HG03354 (cell line): ENCODE results near the gene SHFL.
A peak's percentile ranks its signal among the peaks of the same experiment; 100 is the strongest.

Source experiments
- ATAC-seq: cut with Tn5 transposase; IDR thresholded peaks from one replicate; pipeline ENCODE4 v1.9.1; 2021; ENCODE audit warnings: mild to moderate bottlenecking; ENCODE audit not compliant: unreplicated experiment, poor library complexity, severe bottlenecking

The SHFL gene

GRCh38 chr19:10086591-10087192 lies 575 bp downstream of the SHFL start:
- ATAC-seq, result no peak

GRCh38 chr19:10087296-10088061 lies 1.4 kb downstream of the SHFL start:
- ATAC-seq, result no peak

GRCh38 chr19:10088949-10089554 lies 2.9 kb downstream of the SHFL start:
- no peak for ATAC-seq

- no peak for ATAC-seq
Observed at GRCh38 chr19:10089801-10090375, 3.8 kb downstream of the SHFL start.

- ATAC-seq, result no peak
Observed at GRCh38 chr19:10091370-10091687, 5.2 kb downstream of the SHFL start.

- no peak for ATAC-seq
Observed at GRCh38 chr19:10091895-10092641, 6.0 kb downstream of the SHFL start.

GRCh38 chr19:10092648-10093294 lies 6.7 kb downstream of the SHFL start:
- no peak for ATAC-seq

GRCh38 chr19:10093295-10094186 lies 7.4 kb downstream of the SHFL start:
- ATAC-seq, result no peak

GRCh38 chr19:10095622-10095947 lies 9.5 kb downstream of the SHFL start:
- ATAC-seq, result no peak

GRCh38 chr19:10095948-10096614 lies 10.0 kb downstream of the SHFL start:
- peak; percentile 67 for ATAC-seq

- no peak for ATAC-seq
Observed at GRCh38 chr19:10096615-10096963, 10.5 kb downstream of the SHFL start.

- no peak for ATAC-seq
Observed at GRCh38 chr19:10100163-10100785, 14.2 kb downstream of the SHFL start.

GRCh38 chr19:10102787-10103236 lies 16.7 kb downstream of the SHFL start:
- ATAC-seq, result no peak

- no peak for ATAC-seq
Observed at GRCh38 chr19:10104130-10104513, 18.0 kb downstream of the SHFL start.

- ATAC-seq, result peak; percentile 54
Observed at GRCh38 chr19:10104665-10105508, 18.8 kb downstream of the SHFL start.

GRCh38 chr19:10105509-10106099 lies 19.5 kb downstream of the SHFL start:
- ATAC-seq, result peak; percentile 22
